Brain microvascular endothelial cell (primary cell): Measurements from ENCODE around the gene STAP2.
"Not testable (repeated sequence)": the region's sequence is repeated elsewhere in the genome, so short reads cannot be mapped to it uniquely, and the experiment has no call there.

Experiments
- DNase-seq: peaks from one replicate; pipeline ENCODE4 v3.0.0-alpha.2; 2020
- H3K27ac ChIP-seq: fragments of 250-450 bp; sonication (Bioruptor Pico); 2 replicates; pipeline ENCODE4 v1.5.1; 2020; ENCODE audit warnings: mild to moderate bottlenecking, moderate library complexity
- H3K27me3 ChIP-seq: fragments of 250-450 bp; sonication (Bioruptor Pico); replicated peaks from 2 replicates; pipeline ENCODE4 v1.5.1; 2020; ENCODE audit warnings: mild to moderate bottlenecking
- H3K36me3 ChIP-seq: fragments of 250-450 bp; sonication (Bioruptor Pico); replicated peaks from 2 replicates; pipeline ENCODE4 v1.5.1; 2020; ENCODE audit warnings: mild to moderate bottlenecking
- H3K4me3 ChIP-seq: 2 replicates; pipeline ENCODE4 v1.5.1; 2011; ENCODE audit warnings: low read depth, mild to moderate bottlenecking, control low read depth, low read length, moderate library complexity
- CTCF ChIP-seq: IDR thresholded peaks from 2 replicates; pipeline ENCODE4 v1.5.1; 2011; ENCODE audit warnings: low read depth, mild to moderate bottlenecking, moderate library complexity, low read length, control low read depth, inconsistent platforms; ENCODE audit errors: missing control alignments
- in situ Hi-C: cut with HindIII; loops from 2 replicates; pipeline ENCODE4 v1.10.0; 2017; ENCODE audit warnings: low sequenced_read_pairs, low pct_ligation_motif_present

STAP2 gene

GRCh38 chr19:4354897-4355296 is 16.3 kb upstream of the STAP2 start:
- no peak for TF ChIP-seq CTCF
- in situ Hi-C loops = no loop called here
- Histone ChIP-seq H3K27me3 (no peaks in the 10 kb centered on the region), H3K27ac (no peak overlapping the region), H3K4me3 (no peak overlapping the region), H3K36me3 (peaks cover 7% of the 10 kb centered on the region)
- DNase-seq = no peak

GRCh38 chr19:4354282-4354681 is 15.7 kb upstream of the STAP2 start:
- no peak for TF ChIP-seq CTCF

GRCh38 chr19:4352701-4353121 is 14.1 kb upstream of the STAP2 start:
- Histone ChIP-seq H3K27ac (no peak overlapping the region), H3K36me3 (no peaks in the 10 kb centered on the region), H3K27me3 (no peaks in the 10 kb centered on the region), H3K4me3 (no peak overlapping the region)
- in situ Hi-C loops = no loop called here
- peak; percentile 94 for TF ChIP-seq CTCF
- no peak for DNase-seq

More at GRCh38 chr19:4354282-4354681, 15.7 kb upstream of the STAP2 start:
- no peak overlapping the region for H3K27ac ChIP-seq
- in situ Hi-C loops = no loop called here
- peaks cover under 1% of the 10 kb centered on the region for H3K36me3 ChIP-seq
- H3K27me3 ChIP-seq = no peaks in the 10 kb centered on the region
- no peak overlapping the region for H3K4me3 ChIP-seq
- no peak for DNase-seq

- Histone ChIP-seq H3K27ac (no peak overlapping the region), H3K36me3 (no peaks in the 10 kb centered on the region), H3K4me3 (no peak overlapping the region), H3K27me3 (no peaks in the 10 kb centered on the region)
- DNase-seq = no peak
- TF ChIP-seq CTCF = no peak
- in situ Hi-C loops = no loop called here
These were observed 12.1 kb upstream of the STAP2 start for GRCh38 chr19:4350726-4351125.

- Histone ChIP-seq H3K27me3 (no peaks in the 10 kb centered on the region), H3K27ac (no peak overlapping the region), H3K4me3 (no peak overlapping the region), H3K36me3 (no peaks in the 10 kb centered on the region)
- no peak for TF ChIP-seq CTCF
- DNase-seq = no peak
- in situ Hi-C loops = no loop called here
These were observed 11.5 kb upstream of the STAP2 start for GRCh38 chr19:4350111-4350510.

- H3K4me3 ChIP-seq, H3K27me3 ChIP-seq, in situ Hi-C loops, H3K27ac ChIP-seq, DNase-seq, H3K36me3 ChIP-seq: not testable (repeated sequence)
These were observed 10.6 kb upstream of the STAP2 start for GRCh38 chr19:4349225-4349624.
